Common myeloid progenitor, CD34-positive (primary cell): ENCODE data around the gene SMAD7.

Source experiments
- CTCF ChIA-PET: fragments of 350-600 bp; sonication (Branson Sonifier 250); formaldehyde crosslinking; loops from one replicate; lab custom pipeline; 2021; ENCODE audit warnings: antibody characterized with exemption; lab: Charles Lee
- POLR2A ChIA-PET: fragments of 350-600 bp; sonication (Branson Sonifier 250); formaldehyde crosslinking; loops from one replicate; lab custom pipeline; 2021; ENCODE audit warnings: antibody characterized with exemption; lab: Charles Lee
- DNase-seq, 3 donors: peaks; one replicate each; pipeline versions ENCODE4 v3.0.0 to v3.0.0-alpha.2; 2013
- H3K27ac ChIP-seq, 2 experiments: 1 replicate in 1 of 2; 2 replicates in 1 of 2; pipeline ENCODE4 v1.7.0; 2013; ENCODE audit warnings: inconsistent platforms in 2 of 2, low read length in 2 of 2, mild to moderate bottlenecking in 2 of 2, low read depth in 1 of 2, moderate library complexity in 1 of 2; ENCODE audit not compliant: severe bottlenecking in 2 of 2, insufficient read depth in 1 of 2, poor library complexity in 1 of 2
- H3K27me3 ChIP-seq, 5 experiments: replicated peaks in 2 of 5; 1 replicate in 3 of 5; 2 replicates in 2 of 5; pipeline versions ENCODE4 v1.6.1 to v1.7.0; 2013; ENCODE audit warnings: low read length in 4 of 5, mild to moderate bottlenecking in 2 of 5, moderate library complexity in 2 of 5, inconsistent platforms in 1 of 5; ENCODE audit not compliant: insufficient read depth in 5 of 5, control insufficient read depth in 4 of 5
- H3K36me3 ChIP-seq, 4 experiments: 1 replicate in 2 of 4; 2 replicates in 2 of 4; pipeline versions ENCODE4 v1.6.1 to v1.7.0; 2013; ENCODE audit warnings: low read length in 3 of 4, control low read depth in 1 of 4, mild to moderate bottlenecking in 1 of 4; ENCODE audit not compliant: control insufficient read depth in 4 of 4, insufficient read depth in 4 of 4
- H3K4me1 ChIP-seq, 4 experiments: 1 replicate in 3 of 4; 2 replicates in 1 of 4; pipeline versions ENCODE4 v1.6.1 to v1.7.1; 2013; ENCODE audit warnings: low read length in 3 of 4, mild to moderate bottlenecking in 3 of 4, control low read depth in 1 of 4, inconsistent platforms in 1 of 4, moderate library complexity in 1 of 4; ENCODE audit not compliant: control insufficient read depth in 4 of 4, insufficient read depth in 4 of 4; ENCODE audit errors: control extremely low read depth in 1 of 4
- H3K4me3 ChIP-seq, 7 experiments: 1 replicate in 4 of 7; 2 replicates in 3 of 7; pipeline versions ENCODE4 v1.5.1 to v1.7.0; 2013; ENCODE audit warnings: mild to moderate bottlenecking in 7 of 7, low read length in 6 of 7, moderate library complexity in 6 of 7, inconsistent platforms in 2 of 7, low read depth in 2 of 7, control low read depth in 1 of 7; ENCODE audit not compliant: insufficient read depth in 4 of 7, control insufficient read depth in 1 of 7; ENCODE audit errors: extremely low read depth in 1 of 7
- H3K9me3 ChIP-seq, 5 experiments: 1 replicate in 4 of 5; 2 replicates in 1 of 5; pipeline versions ENCODE4 v1.6.1 to v1.7.1; 2013; ENCODE audit warnings: low read length in 4 of 5, mild to moderate bottlenecking in 2 of 5, inconsistent platforms in 1 of 5, low read depth in 1 of 5, moderate library complexity in 1 of 5; ENCODE audit not compliant: control insufficient read depth in 4 of 5, insufficient read depth in 2 of 5; ENCODE audit errors: control extremely low read depth in 1 of 5
- WGBS: methylation state at CpG from one replicate; pipeline ENCODE4 v1.1.5; 2013; ENCODE audit not compliant: insufficient coverage; 5-methylcytosine and 5-hydroxymethylcytosine counted together

The SMAD7 gene

DNA sequence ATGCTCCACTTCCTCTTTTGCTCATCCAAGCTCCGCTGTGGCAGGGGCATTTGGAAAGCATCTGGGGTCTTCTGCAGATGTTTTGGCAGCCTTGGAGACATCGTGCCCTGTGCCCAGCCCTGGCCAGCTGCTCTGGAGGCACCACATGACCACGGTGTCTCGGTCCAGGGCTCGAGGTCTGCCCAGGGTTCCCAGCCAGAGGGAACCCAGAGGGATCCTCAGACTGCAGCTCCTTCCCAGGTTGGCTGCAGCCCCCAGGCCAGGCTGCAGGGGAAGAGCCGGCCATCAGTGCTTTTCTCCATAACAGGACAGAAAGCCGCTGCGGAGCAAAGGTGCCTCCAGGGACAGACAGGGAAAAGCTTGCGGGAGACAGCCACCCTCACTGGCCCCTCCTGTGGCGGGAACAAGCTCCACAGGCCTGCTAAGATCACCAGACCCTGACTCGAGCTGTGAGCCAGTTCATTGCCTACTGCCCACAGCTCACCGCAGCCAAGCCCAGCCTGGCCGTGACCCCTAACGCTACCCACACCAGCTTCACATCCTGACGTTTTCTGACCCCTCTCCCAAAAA is 74.7 kb downstream of the SMAD7 start:
- peaks cover 0 to 4% (median 0%) of the 10 kb centered on the region in 4 experiments for H3K4me1 ChIP-seq
- H3K27me3 ChIP-seq, result peaks cover 0 to 4% (median 0%) of the 10 kb centered on the region in 5 experiments
- no peaks in the 10 kb centered on the region for H3K9me3 ChIP-seq
- no peak overlapping the region for H3K27ac ChIP-seq
- ChIA-PET CTCF (interaction anchor here (2.1 kb wide), 1 partner anchor 98 kb away, joined by 6 read pairs; no protein-coding TSS in a partner anchor), POLR2A (no interaction called here)
- H3K4me3 ChIP-seq, result no peak overlapping the region
- peak in 2 of 3 donors; percentile 41 to 48 for DNase-seq
- H3K36me3 ChIP-seq, result no peaks in the 10 kb centered on the region
- WGBS, result 83% methylated on average over 13 of the region's 15 CpGs

DNA sequence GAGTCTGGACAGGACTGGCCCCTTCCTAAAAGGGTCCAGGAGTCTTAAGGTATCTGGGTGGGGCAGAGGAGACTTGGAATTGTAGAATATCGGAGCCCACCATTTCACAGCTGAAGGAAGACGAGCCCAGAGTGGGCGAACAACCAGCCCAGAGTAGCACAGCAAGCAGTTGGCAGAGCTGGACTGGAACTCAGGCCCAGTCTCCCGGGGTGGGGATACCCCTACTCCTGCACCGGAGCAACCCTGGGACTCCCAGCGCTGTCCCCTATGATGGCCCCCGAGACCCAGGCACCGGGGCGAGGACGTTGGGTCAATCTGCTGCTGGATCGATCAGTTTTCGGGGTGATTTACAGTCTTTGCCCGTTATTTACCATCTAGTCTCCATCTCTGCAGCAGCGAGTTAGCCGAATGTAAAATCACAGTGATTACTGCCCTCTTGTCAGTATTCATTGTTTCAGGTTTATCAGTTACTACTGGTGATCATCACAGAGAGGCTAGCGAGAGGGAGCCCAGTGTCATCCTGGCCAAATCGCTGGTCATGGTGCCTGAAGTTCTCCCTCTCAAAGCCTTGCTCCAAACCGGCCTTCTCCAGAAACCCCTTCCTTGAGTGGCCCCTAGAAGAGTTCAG is 75.3 kb downstream of the SMAD7 start:
- WGBS, result 89% methylated on average over 18 of the region's 18 CpGs
- Histone ChIP-seq H3K36me3 (no peaks in the 10 kb centered on the region), H3K4me1 (peaks cover 0 to 3% (median 0%) of the 10 kb centered on the region in 4 experiments), H3K4me3 (no peak overlapping the region), H3K27ac (no peak overlapping the region), H3K9me3 (no peaks in the 10 kb centered on the region), H3K27me3 (peaks cover 0 to 4% (median 0%) of the 10 kb centered on the region in 5 experiments)
- CTCF ChIA-PET, result interaction anchor here (1.4 to 1.7 kb wide), 2 partner anchors 16 to 54 kb away, joined by 3 read pairs; no protein-coding TSS in a partner anchor
- POLR2A ChIA-PET, result no interaction called here
- DNase-seq, result no peak

GRCh38 chr18:48874701-48875162 is 76.0 kb downstream of the SMAD7 start:
- Histone ChIP-seq H3K9me3 (no peaks in the 10 kb centered on the region), H3K4me3 (no peak overlapping the region), H3K27me3 (peaks cover 0 to 4% (median 0%) of the 10 kb centered on the region in 5 experiments), H3K4me1 (no peaks in the 10 kb centered on the region), H3K27ac (no peak overlapping the region), H3K36me3 (no peaks in the 10 kb centered on the region)
- CTCF ChIA-PET, result interaction anchor here (1.4 to 1.7 kb wide), 3 partner anchors 16 to 66 kb away, joined by 3 read pairs; no protein-coding TSS in a partner anchor
- POLR2A ChIA-PET, result no interaction called here
- 88% methylated on average over 14 of the region's 15 CpGs for WGBS
- no peak for DNase-seq

GRCh38 chr18:48874233-48874632 is 76.5 kb downstream of the SMAD7 start:
- POLR2A ChIA-PET, result no interaction called here
- WGBS, result 95% methylated on average over 5 of the region's 5 CpGs
- no peaks in the 10 kb centered on the region for H3K36me3 ChIP-seq
- CTCF ChIA-PET, result interaction anchor here (1.4 to 1.7 kb wide), 3 partner anchors 17 to 65 kb away, joined by 3 read pairs; no protein-coding TSS in a partner anchor
- H3K9me3 ChIP-seq, result no peaks in the 10 kb centered on the region
- peaks cover 0 to 4% (median 2%) of the 10 kb centered on the region in 4 experiments for H3K4me1 ChIP-seq
- H3K4me3 ChIP-seq, result no peak overlapping the region
- peaks cover 0 to 4% (median 0%) of the 10 kb centered on the region in 5 experiments for H3K27me3 ChIP-seq
- no peak for DNase-seq
- no peak overlapping the region for H3K27ac ChIP-seq

DNA sequence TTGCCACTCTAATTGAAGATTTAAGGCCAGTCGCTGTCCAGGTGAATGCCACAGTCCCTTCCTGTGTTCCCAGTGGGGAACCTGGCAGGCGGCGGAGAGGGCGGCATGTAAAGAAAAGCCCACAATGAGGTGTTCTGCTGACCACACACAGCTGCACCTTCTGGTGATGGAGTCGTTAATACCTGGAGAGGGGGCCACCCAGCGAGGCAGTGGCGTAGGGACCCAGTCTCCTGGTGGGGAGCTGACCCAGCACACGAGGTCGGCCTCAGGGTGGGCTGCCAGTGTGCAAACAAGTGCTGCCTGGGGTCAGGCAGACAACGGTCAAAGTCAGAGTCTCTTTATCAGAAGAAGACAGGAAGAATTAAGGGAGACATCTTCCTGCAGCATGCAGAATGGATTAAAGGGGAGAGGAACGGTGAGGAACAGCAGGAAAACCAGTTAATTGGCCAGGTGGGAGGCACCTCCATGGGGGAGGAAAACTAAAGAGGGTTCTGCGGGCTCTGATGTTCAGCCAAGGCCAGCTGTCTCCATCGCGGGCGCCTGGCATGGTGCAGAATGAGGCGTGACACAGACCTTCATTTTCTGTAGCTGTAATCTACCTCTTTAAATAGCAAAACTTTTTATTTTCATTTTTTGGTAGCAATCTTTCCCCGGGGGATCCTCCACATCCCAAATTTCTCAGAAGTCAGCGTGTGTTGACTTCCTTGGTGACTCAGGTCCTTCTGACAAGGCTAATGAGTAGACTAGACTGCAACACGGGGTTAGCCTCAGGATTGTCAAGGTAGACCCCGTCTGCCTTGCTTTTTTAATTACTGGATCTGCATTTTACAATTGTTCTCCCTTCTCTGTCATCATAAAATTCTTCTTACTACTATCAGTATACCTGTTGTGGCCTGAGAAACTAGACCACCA is 78.3 kb downstream of the SMAD7 start:
- no peaks in the 10 kb centered on the region for H3K9me3 ChIP-seq
- no peaks in the 10 kb centered on the region for H3K27me3 ChIP-seq
- H3K4me3 ChIP-seq, result no peak overlapping the region
- ChIA-PET POLR2A (no interaction called here), CTCF (no interaction called here)
- H3K36me3 ChIP-seq, result no peaks in the 10 kb centered on the region
- H3K4me1 ChIP-seq, result peaks cover 2 to 14% (median 4%) of the 10 kb centered on the region in 4 experiments
- no peak overlapping the region for H3K27ac ChIP-seq
- WGBS, result 89% methylated on average over 15 of the region's 20 CpGs
- no peak for DNase-seq

DNA sequence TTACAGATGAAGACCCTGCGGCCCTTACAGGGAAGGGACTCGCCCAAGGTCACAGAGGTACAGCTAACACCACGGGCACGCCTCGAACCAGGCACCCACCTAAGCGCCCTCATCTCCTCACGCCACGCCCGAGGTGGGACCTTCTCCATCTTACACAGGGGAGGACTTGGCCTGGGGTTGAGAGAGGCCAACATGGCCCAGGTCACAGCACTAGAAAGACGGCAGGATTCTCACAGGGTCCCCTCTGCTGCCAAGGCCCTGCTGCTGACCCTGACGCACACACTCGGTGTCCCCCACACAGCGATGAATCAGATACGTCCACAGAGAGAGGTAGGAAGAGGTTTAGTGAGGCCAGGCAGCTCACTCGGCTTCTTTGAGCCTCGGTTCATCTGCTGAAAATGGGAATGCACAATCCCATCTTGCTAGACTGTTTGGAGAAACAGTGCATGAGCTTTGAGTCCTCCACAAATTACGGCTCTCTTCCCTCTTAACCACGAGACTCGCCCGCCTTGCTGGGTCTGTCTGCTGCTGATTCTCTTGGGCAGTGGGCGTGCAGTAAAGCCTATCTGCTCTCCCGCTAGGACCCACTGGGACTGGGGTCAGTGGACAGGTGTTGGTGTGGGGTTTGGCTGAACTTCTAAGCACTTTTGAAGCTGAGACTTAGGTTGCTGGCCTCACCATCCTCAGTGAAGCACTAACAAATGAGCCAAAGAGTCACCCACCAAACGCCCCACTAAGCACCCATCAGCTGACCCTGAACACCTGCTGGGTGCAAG is 79.2 kb downstream of the SMAD7 start:
- POLR2A ChIA-PET, result no interaction called here
- Histone ChIP-seq H3K4me3 (no peak overlapping the region), H3K9me3 (no peaks in the 10 kb centered on the region), H3K27me3 (no peaks in the 10 kb centered on the region), H3K27ac (no peak overlapping the region), H3K36me3 (no peaks in the 10 kb centered on the region), H3K4me1 (peaks cover 2 to 14% (median 4%) of the 10 kb centered on the region in 4 experiments)
- 95% methylated on average over 20 of the region's 23 CpGs for WGBS
- CTCF ChIA-PET, result no interaction called here
- no peak for DNase-seq
